HEK293T (cell line): ENCODE measurements around the gene SMAD5.

Source experiments
- BHLHE40 ChIP-seq: fragments of 450-650 bp; IDR thresholded peaks from 2 replicates; pipeline ENCODE4 v1.6.1; 2016; ENCODE audit warnings: mild to moderate bottlenecking, moderate library complexity, borderline replicate concordance
- HDGF ChIP-seq: fragments of 450-650 bp; IDR thresholded peaks from 2 replicates; pipeline ENCODE4 v1.6.1; 2017; ENCODE audit warnings: antibody characterized with exemption, borderline replicate concordance

DNA sequence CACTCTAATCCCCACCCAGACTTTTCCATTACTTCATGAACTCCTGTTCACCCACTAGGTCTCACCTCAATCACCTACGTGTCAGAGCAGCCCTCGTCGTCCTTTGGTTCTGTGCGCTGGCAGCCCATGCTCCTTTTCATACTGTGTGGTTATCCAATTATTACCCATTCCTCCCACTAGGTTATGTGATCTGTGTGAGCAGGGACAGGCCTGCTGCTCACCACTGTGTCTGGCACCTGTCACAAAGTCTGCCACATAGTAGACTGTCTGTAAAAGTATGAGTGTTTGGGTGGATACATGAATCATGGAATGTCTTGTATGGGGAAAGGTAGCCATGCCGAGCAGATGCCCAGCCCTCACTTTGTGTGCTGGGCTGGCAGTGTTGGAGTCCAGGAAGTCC lies 12.1 kb upstream of the SMAD5 start:
- TF ChIP-seq HDGF (no peak), BHLHE40 (no peak)
